IMR-90 (cell line): ENCODE data around the gene ANAPC5. TPM values are rescaled to one million over a fixed set of nuclear protein-coding genes. Genes with fewer than 3 reads are reported as not detected.
A peak's percentile ranks its signal among the peaks of the same experiment; 100 is the strongest.

Experiments
- ATAC-seq: fragments of 200-7000 bp; cut with Tn5 transposase; 2 replicates; pipeline ENCODE4 v1.9.1; 2020; ENCODE audit warnings: low read depth, mild to moderate bottlenecking, moderate library complexity
- BruUV-seq: library from RNA; stranded (reverse); fragments of 400-500 nt; replicated peaks from 2 replicates; lab custom pipeline; 2021; lab: Mats Ljungman, UMichigan
- CTCF ChIA-PET: fragments of 300-600 bp; formaldehyde crosslinking; extraction: SDS; loops from one replicate; lab custom pipeline; 2021; ENCODE audit warnings: antibody characterized with exemption; lab: Yijun Ruan, JAX
- POLR2A ChIA-PET: fragments of 300-600 bp; sonication (Branson Sonifier 250); formaldehyde crosslinking; loops from one replicate; lab custom pipeline; 2022; ENCODE audit warnings: antibody characterized with exemption; ENCODE audit not compliant: unreplicated experiment; lab: Charles Lee
- DNase-seq: peaks from one replicate; pipeline ENCODE4 v3.0.0; 2013
- H2AFZ ChIP-seq: replicated peaks from 2 replicates; pipeline ENCODE3; 2013; ENCODE audit warnings: low read length, mild to moderate bottlenecking; ENCODE audit not compliant: poor library complexity
- H2AK5ac ChIP-seq: 2 replicates; pipeline ENCODE4 v1.6.1; 2013; ENCODE audit warnings: low read depth, low read length, inconsistent platforms
- H2AK9ac ChIP-seq: replicated peaks from 2 replicates; pipeline ENCODE3; 2013; ENCODE audit warnings: mild to moderate bottlenecking, low read depth, low read length, moderate library complexity; ENCODE audit not compliant: poor library complexity
- H2BK120ac ChIP-seq: 2 replicates; pipeline ENCODE4 v1.6.1; 2013; ENCODE audit warnings: low read depth, low read length, inconsistent platforms
- H2BK15ac ChIP-seq: 3 replicates; pipeline ENCODE4 v1.6.1; 2013; ENCODE audit warnings: low read depth, low read length, inconsistent platforms
- H2BK20ac ChIP-seq: 2 replicates; pipeline ENCODE4 v1.6.1; 2013; ENCODE audit warnings: low read depth, mild to moderate bottlenecking, inconsistent platforms, low read length, moderate library complexity
- H2BK5ac ChIP-seq: 2 replicates; pipeline ENCODE4 v1.6.1; 2013; ENCODE audit warnings: mild to moderate bottlenecking, low read depth, low read length, inconsistent platforms; ENCODE audit not compliant: poor library complexity, severe bottlenecking
- H3K14ac ChIP-seq: replicated peaks from 2 replicates; pipeline ENCODE4 v1.6.1; 2013; ENCODE audit warnings: low read depth, low read length, inconsistent platforms
- H3K18ac ChIP-seq: 2 replicates; pipeline ENCODE4 v1.6.1; 2013; ENCODE audit warnings: low read depth, low read length, control low read depth
- H3K23ac ChIP-seq: 2 replicates; pipeline ENCODE4 v1.6.1; 2013; ENCODE audit warnings: low read depth, low read length, inconsistent platforms
- H3K27ac ChIP-seq: 2 replicates; pipeline ENCODE4 v1.5.1; 2013; ENCODE audit warnings: mild to moderate bottlenecking, control low read depth, low read length; ENCODE audit not compliant: insufficient read depth
- H3K27me3 ChIP-seq: 2 replicates; pipeline ENCODE4 v1.6.1; 2013; ENCODE audit warnings: low read length; ENCODE audit not compliant: control insufficient read depth, insufficient read depth
- H3K36me3 ChIP-seq: 2 replicates; pipeline ENCODE4 v1.6.1; 2013; ENCODE audit warnings: low read length, mixed read lengths; ENCODE audit not compliant: control insufficient read depth, insufficient read depth
- H3K4ac ChIP-seq: 2 replicates; pipeline ENCODE4 v1.6.1; 2013; ENCODE audit warnings: low read depth, low read length, inconsistent platforms
- H3K4me1 ChIP-seq: 2 replicates; pipeline ENCODE4 v1.6.1; 2013; ENCODE audit warnings: low read length, mixed read lengths; ENCODE audit not compliant: control insufficient read depth, insufficient read depth
- H3K4me2 ChIP-seq: 2 replicates; pipeline ENCODE4 v1.6.1; 2013; ENCODE audit warnings: low read depth, mild to moderate bottlenecking, control low read depth, low read length, moderate library complexity
- H3K4me3 ChIP-seq: 2 replicates; pipeline ENCODE4 v1.5.1; 2013; ENCODE audit warnings: low read depth, mild to moderate bottlenecking, control low read depth, low read length, moderate library complexity; ENCODE audit not compliant: insufficient read depth
- H3K56ac ChIP-seq: 2 replicates; pipeline ENCODE4 v1.6.1; 2013; ENCODE audit warnings: low read length, inconsistent platforms; ENCODE audit not compliant: insufficient read depth; ENCODE audit errors: extremely low read depth
- H3K79me1 ChIP-seq, 2 experiments: 2 replicates each; pipeline ENCODE4 v1.6.1; 2013; ENCODE audit warnings: low read length in 2 of 2, inconsistent platforms in 1 of 2, low read depth in 1 of 2
- H3K9ac ChIP-seq: 2 replicates; pipeline ENCODE4 v1.6.1; 2013; ENCODE audit warnings: low read depth, low read length, control low read depth
- H3K9me1 ChIP-seq: 2 replicates; pipeline ENCODE4 v1.6.1; 2013; ENCODE audit warnings: low read length, inconsistent platforms; ENCODE audit not compliant: insufficient read depth
- H3K9me3 ChIP-seq: 2 replicates; pipeline ENCODE4 v1.6.1; 2013; ENCODE audit warnings: low read length; ENCODE audit not compliant: control insufficient read depth, insufficient read depth
- H4K20me1 ChIP-seq: 2 replicates; pipeline ENCODE4 v1.6.1; 2013; ENCODE audit warnings: low read length, inconsistent platforms; ENCODE audit not compliant: insufficient read depth
- H4K5ac ChIP-seq: 2 replicates; pipeline ENCODE4 v1.6.1; 2013; ENCODE audit warnings: mild to moderate bottlenecking, low read depth, low read length, control low read depth
- H4K8ac ChIP-seq, 2 experiments: 2 replicates each; pipeline ENCODE4 v1.6.1; 2013; ENCODE audit warnings: low read depth in 2 of 2, low read length in 2 of 2, control low read depth in 1 of 2, inconsistent platforms in 1 of 2
- H4K91ac ChIP-seq: 2 replicates; pipeline ENCODE4 v1.6.1; 2013; ENCODE audit warnings: low read depth, low read length, inconsistent platforms; ENCODE audit not compliant: insufficient read depth
- MAZ ChIP-seq: IDR thresholded peaks from 2 replicates; pipeline ENCODE4 v1.6.1; 2012; ENCODE audit warnings: low read depth, mild to moderate bottlenecking, low read length, improper control_type of control experiment, moderate library complexity, borderline replicate concordance
- NFE2L2 ChIP-seq: fragments of 150-350 bp; IDR thresholded peaks from 2 replicates; pipeline ENCODE4 v1.6.1; 2016; ENCODE audit warnings: low read depth, mild to moderate bottlenecking, low read length
- WGBS, 2 experiments: methylation state at CpG; one replicate each; pipeline versions ENCODE4 v1.1.5 to v1.1.7; 2013; ENCODE audit warnings: missing lambda C conversion rate in 2 of 2; ENCODE audit not compliant: insufficient read length in 1 of 2; ENCODE audit errors: extremely low coverage in 2 of 2; 5-methylcytosine and 5-hydroxymethylcytosine counted together
- dilution Hi-C: fragments of 300-500 bp; cut with HindIII; formaldehyde crosslinking; loops from one replicate; pipeline ENCODE4 v1.14.3; 2018; ENCODE audit warnings: low sequenced_read_pairs; ENCODE audit not compliant: unreplicated experiment
- in situ Hi-C: fragments of 300-500 bp; cut with MboI; formaldehyde crosslinking; loops from 3 replicates; pipeline ENCODE4 v1.14.3; 2019; ENCODE audit warnings: low sequenced_read_pairs, inconsistent platforms, mixed read lengths
- intact Hi-C: fragments of 100-400 bp; cut with micrococcal nuclease; formaldehyde crosslinking; loops from 2 replicates; pipeline ENCODE4 v1.10.0; 2022
- polyA plus RNA-seq, 3 experiments: library from polyadenylated mRNA; depleted of rRNA; stranded (reverse); fragments of >200 nt; gene quantifications; 2 replicates each; pipeline ENCODE4 v1.2.3, GENCODE V29; 2012; ENCODE audit warnings: low replicate concordance in 1 of 3
- total RNA-seq: library from RNA; depleted of rRNA; stranded (reverse); fragments of >200 nt; gene quantifications from 2 replicates; pipeline ENCODE4 v1.2.3, GENCODE V29; 2012

Gene ANAPC5
- total and polyA plus RNA-seq, 2 of the 4 experiments (the other 2 are of a cell fraction) = 157 to 211 TPM

DNA sequence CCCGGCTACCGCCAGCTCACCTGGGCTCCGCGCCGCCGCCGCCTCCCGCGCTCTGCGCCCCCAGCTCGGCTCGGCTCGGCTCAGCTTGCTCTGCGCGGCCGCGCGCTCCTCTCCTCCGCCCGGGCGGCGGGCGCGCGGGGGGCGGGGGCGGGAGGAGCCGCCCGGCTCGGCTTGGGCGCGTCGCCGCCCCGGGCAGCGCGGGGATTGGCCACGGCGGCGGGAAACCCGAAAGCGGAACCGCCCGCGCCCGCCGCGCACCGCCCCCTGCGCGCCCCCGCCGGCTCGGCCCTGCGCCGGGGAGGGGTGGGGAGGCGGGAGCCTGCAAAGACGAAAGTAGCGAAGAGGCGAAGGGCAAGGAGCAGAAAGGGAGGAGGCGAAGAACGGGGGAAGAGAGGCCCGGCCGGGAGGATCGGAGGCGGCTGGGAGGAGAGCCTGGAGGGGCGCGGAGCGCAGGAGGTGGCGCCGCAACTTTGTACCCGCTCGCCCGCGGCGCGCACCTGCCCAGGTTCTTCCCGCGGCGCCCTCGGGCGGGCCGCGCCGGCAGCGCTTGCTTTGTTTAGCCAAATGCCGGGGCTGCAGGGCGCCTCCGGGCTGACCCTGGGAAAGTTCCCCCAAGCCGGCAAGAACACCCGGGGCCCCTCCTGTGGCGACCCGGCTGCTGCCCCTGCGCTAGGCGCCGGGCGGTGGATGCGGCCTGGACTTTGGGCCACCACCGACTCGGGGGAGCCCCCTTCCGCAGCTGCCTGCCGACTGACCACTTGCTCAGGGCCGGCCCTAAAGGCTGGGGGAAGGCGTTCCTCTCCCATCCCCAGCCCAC is 55.4 kb downstream of the ANAPC5 start, which contains the start of gene CAMKK2:
CAMKK2 (minus strand) TSS at position 92 of the 817 bp plus-strand sequence. CDS start 22,183 bp downstream, outside the sequence.
- H3K4me2 ChIP-seq = peak within 1 kb of the TSS; percentile 89
- peak; percentile 96; the same call in 1 of the 2 replicates for TF ChIP-seq MAZ
- TF ChIP-seq NFE2L2 = no peak
- H2AK9ac ChIP-seq = peak within 1 kb of the TSS; percentile 98
- peak within 1 kb of the TSS; percentile 72 for H3K9ac ChIP-seq
- H4K20me1 ChIP-seq = peaks cover 8% of the 10 kb centered on the region
- no peak within 1 kb of the TSS for H2BK20ac ChIP-seq
- H3K56ac ChIP-seq = peak within 1 kb of the TSS; percentile 43; the same call in 1 of the 2 replicates
- peak within 1 kb of the TSS; percentile 41; the same call in 1 of the 2 replicates for H4K91ac ChIP-seq
- H3K4me1 ChIP-seq = peaks cover 7% of the 10 kb centered on the region
- ChIA-PET POLR2A (interaction anchor here (0.6 to 1.5 kb wide), 4 partner anchors 11 to 56 kb away, joined by 4 to 8 read pairs (median 5); no protein-coding TSS in a partner anchor), CTCF (no interaction called here)
- no TSS peak for BruUV-seq
- peak within 1 kb of the TSS; percentile 45 to 67; a peak in 2 of 4 replicates for H4K8ac ChIP-seq
- H3K18ac ChIP-seq = no peak within 1 kb of the TSS
- peaks cover 19 to 38% of the 10 kb centered on the region in 2 experiments for H3K79me1 ChIP-seq
- H2BK120ac ChIP-seq = no peak within 1 kb of the TSS
- peak within 1 kb of the TSS; percentile 86 for H3K4ac ChIP-seq
- in situ Hi-C loops (no loop called here), dilution Hi-C loops (no loop called here), intact Hi-C loops (no loop called here)
- H2BK15ac ChIP-seq = no peak within 1 kb of the TSS
- H3K36me3 ChIP-seq = no peaks in the 10 kb centered on the region
- peak within 1 kb of the TSS; percentile 91 for H3K4me3 ChIP-seq
- peak; percentile 70 for DNase-seq
- peak within 1 kb of the TSS; percentile 52; the same call in 1 of the 2 replicates for H3K14ac ChIP-seq
- H3K27me3 ChIP-seq = no peaks in the 10 kb centered on the region
- 0% methylated on average over 28 of the region's 104 CpGs; no CpG with 5 or more reads in 1 of the 2 experiments for WGBS, 2 experiments
- peak within 1 kb of the TSS; percentile 98 for H2AFZ ChIP-seq
- H4K5ac ChIP-seq = no peak within 1 kb of the TSS; the same call in 1 of the 2 replicates
- ATAC-seq = peak; percentile 92
- peak within 1 kb of the TSS; percentile 49; the same call in 1 of the 2 replicates for H3K27ac ChIP-seq
- H2BK5ac ChIP-seq = peak within 1 kb of the TSS; percentile 49
- peak within 1 kb of the TSS; percentile 78 for H3K23ac ChIP-seq
- H3K9me3 ChIP-seq = no peaks in the 10 kb centered on the region
- peak within 1 kb of the TSS; percentile 59 for H2AK5ac ChIP-seq
- peaks cover 2% of the 10 kb centered on the region; the same call in 1 of the 2 replicates for H3K9me1 ChIP-seq
